ENCODE results near the gene MAD1L1.
"Not testable (repeated sequence)": the region's sequence is repeated elsewhere in the genome, so short reads cannot be mapped to it uniquely, and the experiment has no call there.

- TF ChIP-seq SETDB1 (IDR thresholded peaks at IDR 0.05; ENCODE audit: insufficient read length, low read length); YY1 (tag by site-specific recombination; IDR thresholded peaks at IDR 0.05): not testable (repeated sequence)
- TF ChIP-seq, protein P1, sequence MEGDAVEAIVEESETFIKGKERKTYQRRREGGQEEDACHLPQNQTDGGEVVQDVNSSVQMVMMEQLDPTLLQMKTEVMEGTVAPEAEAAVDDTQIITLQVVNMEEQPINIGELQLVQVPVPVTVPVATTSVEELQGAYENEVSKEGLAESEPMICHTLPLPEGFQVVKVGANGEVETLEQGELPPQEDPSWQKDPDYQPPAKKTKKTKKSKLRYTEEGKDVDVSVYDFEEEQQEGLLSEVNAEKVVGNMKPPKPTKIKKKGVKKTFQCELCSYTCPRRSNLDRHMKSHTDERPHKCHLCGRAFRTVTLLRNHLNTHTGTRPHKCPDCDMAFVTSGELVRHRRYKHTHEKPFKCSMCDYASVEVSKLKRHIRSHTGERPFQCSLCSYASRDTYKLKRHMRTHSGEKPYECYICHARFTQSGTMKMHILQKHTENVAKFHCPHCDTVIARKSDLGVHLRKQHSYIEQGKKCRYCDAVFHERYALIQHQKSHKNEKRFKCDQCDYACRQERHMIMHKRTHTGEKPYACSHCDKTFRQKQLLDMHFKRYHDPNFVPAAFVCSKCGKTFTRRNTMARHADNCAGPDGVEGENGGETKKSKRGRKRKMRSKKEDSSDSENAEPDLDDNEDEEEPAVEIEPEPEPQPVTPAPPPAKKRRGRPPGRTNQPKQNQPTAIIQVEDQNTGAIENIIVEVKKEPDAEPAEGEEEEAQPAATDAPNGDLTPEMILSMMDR (tag by site-specific recombination; IDR thresholded peaks at IDR 0.05) = not testable (repeated sequence)
Observed at GRCh38 chr7:2036201-2036600, 196.5 kb downstream of the MAD1L1 start.

Data from HEK293 (cell line).